Measurements from ENCODE around the gene PFDN4. TPM values are rescaled to one million over a fixed set of nuclear protein-coding genes. Genes with fewer than 3 reads are reported as not detected.

PFDN4 gene
- total RNA-seq, 4 donors from 2014 or later: 24.0 to 38.3 (median 31.5) TPM

DNA sequence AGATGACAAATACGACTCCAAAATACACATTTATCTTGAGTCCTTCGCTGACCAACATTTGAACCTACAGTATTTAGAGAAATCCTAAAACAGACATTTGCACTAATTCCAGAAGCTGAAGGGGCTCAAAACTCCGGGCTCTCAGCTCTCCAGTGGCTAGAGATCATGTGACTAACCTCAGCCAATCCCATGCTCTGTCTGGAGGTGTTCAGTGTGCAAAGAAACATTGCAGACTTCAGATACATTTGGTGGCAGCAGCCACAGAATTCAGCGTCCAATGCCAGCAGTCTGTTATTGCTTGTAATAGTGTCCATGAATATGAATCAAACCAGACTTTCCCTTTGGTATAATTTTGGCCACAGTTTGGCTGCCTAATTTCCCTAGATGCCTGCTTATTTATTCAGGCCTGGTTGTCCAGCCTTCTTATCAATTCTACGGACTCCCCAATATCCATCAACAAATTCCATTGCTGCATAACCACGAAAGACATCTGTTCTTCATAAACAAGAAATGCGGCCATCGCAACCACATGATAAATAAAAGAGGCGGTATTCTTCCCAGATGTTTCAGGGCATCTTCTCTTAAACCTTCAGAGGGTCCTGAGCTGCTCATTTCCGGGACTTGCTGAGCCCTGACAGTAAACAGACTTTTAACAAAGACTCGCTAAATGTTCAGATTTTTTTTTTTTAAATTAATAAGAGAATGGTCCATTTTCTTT lies 19.6 kb upstream of the PFDN4 start:
- intact Hi-C loops (cut with DNase I): no loop called here
- Histone ChIP-seq H3K4me3 (replicated peaks in 1 of 3) (no peak overlapping the region), H3K27me3 (no peaks in the 10 kb centered on the region), H3K36me3 (no peaks in the 10 kb centered on the region), H3K4me1 (no peaks in the 10 kb centered on the region), H3K9me3 (no peaks in the 10 kb centered on the region), H3K27ac (no peak overlapping the region)
- no peak for TF ChIP-seq POLR2A (IDR thresholded peaks at IDR 0.05)
- TF ChIP-seq, protein P1, sequence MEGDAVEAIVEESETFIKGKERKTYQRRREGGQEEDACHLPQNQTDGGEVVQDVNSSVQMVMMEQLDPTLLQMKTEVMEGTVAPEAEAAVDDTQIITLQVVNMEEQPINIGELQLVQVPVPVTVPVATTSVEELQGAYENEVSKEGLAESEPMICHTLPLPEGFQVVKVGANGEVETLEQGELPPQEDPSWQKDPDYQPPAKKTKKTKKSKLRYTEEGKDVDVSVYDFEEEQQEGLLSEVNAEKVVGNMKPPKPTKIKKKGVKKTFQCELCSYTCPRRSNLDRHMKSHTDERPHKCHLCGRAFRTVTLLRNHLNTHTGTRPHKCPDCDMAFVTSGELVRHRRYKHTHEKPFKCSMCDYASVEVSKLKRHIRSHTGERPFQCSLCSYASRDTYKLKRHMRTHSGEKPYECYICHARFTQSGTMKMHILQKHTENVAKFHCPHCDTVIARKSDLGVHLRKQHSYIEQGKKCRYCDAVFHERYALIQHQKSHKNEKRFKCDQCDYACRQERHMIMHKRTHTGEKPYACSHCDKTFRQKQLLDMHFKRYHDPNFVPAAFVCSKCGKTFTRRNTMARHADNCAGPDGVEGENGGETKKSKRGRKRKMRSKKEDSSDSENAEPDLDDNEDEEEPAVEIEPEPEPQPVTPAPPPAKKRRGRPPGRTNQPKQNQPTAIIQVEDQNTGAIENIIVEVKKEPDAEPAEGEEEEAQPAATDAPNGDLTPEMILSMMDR (IDR thresholded peaks at IDR 0.05): no peak
- DNase-seq: no peak
- WGBS, 2 donors: 76 to 82% methylated on average over 11 of the region's 11 CpGs

DNA sequence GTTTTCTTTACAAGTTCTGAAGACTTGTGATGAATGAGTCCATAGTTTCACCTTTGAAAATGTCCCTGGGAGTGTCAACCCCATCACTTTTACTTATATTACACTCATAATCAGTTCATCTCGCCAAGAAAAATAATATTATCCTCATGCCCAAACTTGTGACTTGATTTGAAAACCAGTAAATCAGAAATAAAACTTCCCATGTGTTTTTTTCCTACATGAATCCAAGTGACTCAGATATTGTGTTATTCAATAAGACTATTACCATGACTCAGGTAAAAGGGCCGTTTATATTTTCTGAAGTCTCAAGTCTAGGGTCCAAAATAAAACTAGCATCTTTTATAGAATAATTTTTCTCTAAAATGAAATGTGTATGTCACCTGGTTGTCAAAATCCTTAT lies 18.3 kb upstream of the PFDN4 start:
- no peaks in the 10 kb centered on the region for H3K36me3 ChIP-seq
- H3K4me1 ChIP-seq: no peaks in the 10 kb centered on the region
- intact Hi-C loops (cut with DNase I): no loop called here
- WGBS, 2 donors: 59 to 73% methylated on average over 2 of the region's 2 CpGs
- DNase-seq: no peak
- H3K9me3 ChIP-seq: no peaks in the 10 kb centered on the region
- TF ChIP-seq POLR2A (IDR thresholded peaks at IDR 0.05): no peak
- TF ChIP-seq, protein P1 (IDR thresholded peaks at IDR 0.05): no peak
- H3K27me3 ChIP-seq: no peaks in the 10 kb centered on the region
- H3K27ac ChIP-seq: no peak overlapping the region
- H3K4me3 ChIP-seq (replicated peaks in 1 of 3): no peak overlapping the region

DNA sequence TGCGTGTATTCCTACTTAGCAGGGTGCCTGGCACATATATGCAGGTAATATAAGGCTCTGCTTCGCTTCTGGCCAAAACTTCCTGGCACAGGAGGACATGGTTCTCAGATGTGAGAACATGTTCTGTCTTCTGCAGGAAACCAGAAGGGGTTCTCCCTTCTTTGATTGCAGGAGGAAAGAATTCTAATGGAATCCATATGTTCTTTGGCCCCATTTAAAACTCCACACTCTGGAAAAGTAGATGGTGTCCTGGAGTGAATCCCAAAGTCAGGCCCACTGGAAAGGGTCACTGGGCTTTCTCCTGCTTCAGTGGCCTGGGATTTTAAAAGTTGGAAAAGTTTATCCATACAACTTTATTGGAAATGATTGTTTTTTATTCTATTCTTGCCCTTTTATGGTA lies 17.7 kb upstream of the PFDN4 start:
- H3K27me3 ChIP-seq: no peaks in the 10 kb centered on the region
- H3K4me1 ChIP-seq: no peaks in the 10 kb centered on the region
- 95 to 98% methylated on average over 2 of the region's 2 CpGs for WGBS, 2 donors
- no peaks in the 10 kb centered on the region for H3K36me3 ChIP-seq
- intact Hi-C loops (cut with DNase I): no loop called here
- H3K4me3 ChIP-seq (replicated peaks in 1 of 3): no peak overlapping the region
- no peak for TF ChIP-seq POLR2A (IDR thresholded peaks at IDR 0.05)
- TF ChIP-seq, protein P1 (IDR thresholded peaks at IDR 0.05): no peak
- no peak for DNase-seq
- no peaks in the 10 kb centered on the region for H3K9me3 ChIP-seq
- H3K27ac ChIP-seq: no peak overlapping the region

DNA sequence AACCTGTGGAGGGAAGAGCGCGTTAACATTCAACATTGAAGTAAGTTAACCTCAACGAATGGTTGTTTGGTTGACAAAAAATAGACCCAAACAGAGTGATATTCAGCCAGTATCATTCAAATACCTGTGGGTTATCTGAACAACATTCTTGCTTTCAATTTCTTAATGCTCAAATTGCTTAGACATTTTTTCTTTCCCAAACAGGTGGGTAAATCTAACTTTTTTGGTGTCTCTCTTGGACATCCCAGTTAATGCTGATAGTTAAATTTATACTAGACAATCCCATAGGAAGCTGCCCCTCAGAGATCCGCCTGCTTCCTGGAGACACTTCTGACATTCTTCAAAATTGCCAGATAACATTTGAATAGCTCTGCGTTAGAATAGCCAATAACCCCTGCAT lies 14.1 kb upstream of the PFDN4 start:
- TF ChIP-seq, protein P1 (IDR thresholded peaks at IDR 0.05): no peak
- no peak for TF ChIP-seq POLR2A (IDR thresholded peaks at IDR 0.05)
- WGBS, 2 donors: 81 to 83% methylated on average over 5 of the region's 5 CpGs
- no peak for DNase-seq
- H3K4me1 ChIP-seq: peaks cover 0 to 14% of the 10 kb centered on the region in 2 donors
- H3K9me3 ChIP-seq: no peaks in the 10 kb centered on the region
- H3K4me3 ChIP-seq (replicated peaks in 1 of 3): no peak overlapping the region
- no peaks in the 10 kb centered on the region for H3K27me3 ChIP-seq
- H3K36me3 ChIP-seq: no peaks in the 10 kb centered on the region
- no peak overlapping the region for H3K27ac ChIP-seq
- intact Hi-C loops (cut with DNase I): no loop called here

GRCh38 chr20:54194724-54195438 lies 13.0 kb upstream of the PFDN4 start:
- TF ChIP-seq, protein P1 (IDR thresholded peaks at IDR 0.05): no peak
- TF ChIP-seq POLR2A (IDR thresholded peaks at IDR 0.05): no peak
- H3K27me3 ChIP-seq: no peaks in the 10 kb centered on the region
- no peaks in the 10 kb centered on the region for H3K36me3 ChIP-seq
- no peaks in the 10 kb centered on the region for H3K9me3 ChIP-seq
- H3K4me1 ChIP-seq: peaks cover 0 to 14% of the 10 kb centered on the region in 2 donors
- DNase-seq: no peak
- no peak overlapping the region for H3K27ac ChIP-seq
- intact Hi-C loops (cut with DNase I): no loop called here
- no peak overlapping the region for H3K4me3 ChIP-seq (replicated peaks in 1 of 3)
- WGBS, 2 donors: 75 to 77% methylated on average over 11 of the region's 11 CpGs

Measured in thyroid gland (tissue), 4 donors.